HG02571 (cell line): ENCODE data around the gene FREM3.
"Not testable (repeated sequence)": the region's sequence is repeated elsewhere in the genome, so short reads cannot be mapped to it uniquely, and the experiment has no call there.

Source experiments
- ATAC-seq: cut with Tn5 transposase; IDR thresholded peaks from one replicate; pipeline ENCODE4 v1.9.1; 2021; ENCODE audit warnings: mild to moderate bottlenecking, moderate library complexity; ENCODE audit not compliant: unreplicated experiment

FREM3 gene

GRCh38 chr4:143700416-143701352 lies at the start of gene FREM3:
FREM3 (minus strand) TSS chr4:143700675; CDS start chr4:143700675, 0 bp downstream.
- no peak for ATAC-seq

- no peak for ATAC-seq
These were observed 45.4 kb upstream of the FREM3 start for GRCh38 chr4:143745874-143746273.

GRCh38 chr4:143743591-143743990 lies 43.1 kb upstream of the FREM3 start:
- ATAC-seq = no peak

DNA sequence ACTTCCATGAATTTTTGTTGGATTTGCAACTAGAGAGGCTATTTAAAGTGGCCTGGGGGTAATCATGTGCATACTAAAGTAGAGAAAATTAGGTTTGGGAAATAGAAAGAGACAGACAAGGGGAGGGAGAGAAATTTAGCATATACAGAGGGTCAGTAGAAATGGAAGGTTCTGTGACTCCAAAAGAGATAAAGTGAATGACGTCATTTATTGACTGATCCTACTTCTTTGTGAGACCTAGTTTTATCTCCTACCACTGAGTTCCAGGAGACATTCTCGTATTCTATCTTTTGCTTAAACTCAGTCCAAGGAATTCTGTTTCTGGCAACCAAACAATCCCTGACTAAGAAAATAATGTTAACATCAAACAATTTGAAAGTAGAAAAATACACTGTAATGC lies 42.4 kb upstream of the FREM3 start:
- ATAC-seq = no peak

DNA sequence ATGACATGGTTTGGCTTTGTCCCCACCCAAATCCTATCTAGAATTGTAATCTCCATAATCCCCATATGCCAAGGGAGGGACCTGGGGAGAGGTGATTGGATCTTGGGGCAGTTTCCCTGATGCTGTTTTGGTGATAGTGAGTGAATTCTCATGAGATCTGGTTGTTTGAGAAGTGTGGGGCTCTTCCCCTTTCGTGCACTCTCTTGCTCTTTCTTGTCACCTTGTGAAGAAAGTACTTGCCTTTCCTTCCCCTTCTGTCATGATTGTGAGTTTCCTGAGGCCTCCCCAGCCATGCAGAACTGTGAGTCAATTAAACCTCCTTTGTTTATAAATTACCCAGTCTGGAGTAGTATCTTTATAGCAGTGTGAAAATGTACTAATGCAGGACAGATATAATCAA lies 36.4 kb upstream of the FREM3 start:
- ATAC-seq = no peak

DNA sequence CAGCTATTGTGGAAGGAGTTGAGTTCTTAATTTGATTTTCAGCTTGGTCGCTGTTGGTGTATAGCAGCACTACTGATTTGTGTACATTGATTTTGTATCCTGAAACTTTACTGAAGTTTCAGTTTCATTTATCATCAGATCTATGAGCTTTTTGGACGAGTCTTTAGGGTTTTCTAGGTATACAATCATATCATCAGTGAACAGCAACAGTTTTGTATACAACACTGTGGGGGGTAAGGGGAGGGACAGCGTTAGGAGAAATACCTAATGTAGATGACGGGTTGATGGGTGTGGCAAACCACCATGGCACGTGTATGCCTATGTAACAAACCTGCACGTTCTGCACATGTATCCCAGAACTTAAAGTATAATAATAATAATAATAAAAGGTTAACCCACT lies 35.6 kb upstream of the FREM3 start:
- not testable (repeated sequence) for ATAC-seq

DNA sequence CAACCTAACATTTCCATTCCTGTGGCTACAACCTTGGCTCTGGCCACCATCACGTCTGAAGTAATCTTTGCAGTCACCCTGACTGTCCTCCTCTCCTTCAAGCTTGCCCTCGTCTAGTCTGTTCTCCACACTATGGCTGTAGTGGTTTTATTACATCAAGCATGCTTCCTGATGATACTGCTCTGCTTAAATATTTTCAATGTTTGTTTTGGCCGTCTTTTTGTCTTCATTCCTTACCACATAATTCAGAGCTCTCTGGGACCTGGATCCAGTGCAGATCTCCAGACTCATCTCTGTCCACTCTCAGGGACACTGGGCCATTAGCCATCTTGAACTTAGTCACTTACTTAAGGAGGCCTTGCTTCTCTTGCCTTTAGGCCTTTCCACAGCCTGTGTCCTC lies 27.7 kb upstream of the FREM3 start:
- ATAC-seq = no peak

DNA sequence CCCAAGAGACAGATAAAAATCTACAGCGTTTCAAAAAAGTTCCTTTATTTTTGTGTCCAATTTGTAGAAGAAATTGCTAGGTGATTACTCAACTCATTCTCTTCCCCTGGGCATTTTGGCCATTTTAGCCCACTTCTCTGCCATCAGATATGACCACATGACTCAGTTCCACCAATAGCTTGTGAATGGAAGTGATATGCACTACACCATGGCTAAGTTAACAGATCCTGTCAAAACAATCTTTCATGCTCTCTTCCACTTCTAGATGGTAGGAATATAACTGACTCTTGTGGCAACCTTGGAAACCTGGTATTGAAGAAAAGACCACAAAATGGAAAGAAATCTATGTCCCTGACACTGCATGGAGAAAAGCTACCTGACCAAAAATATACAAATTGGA lies 26.2 kb upstream of the FREM3 start:
- no peak for ATAC-seq

DNA sequence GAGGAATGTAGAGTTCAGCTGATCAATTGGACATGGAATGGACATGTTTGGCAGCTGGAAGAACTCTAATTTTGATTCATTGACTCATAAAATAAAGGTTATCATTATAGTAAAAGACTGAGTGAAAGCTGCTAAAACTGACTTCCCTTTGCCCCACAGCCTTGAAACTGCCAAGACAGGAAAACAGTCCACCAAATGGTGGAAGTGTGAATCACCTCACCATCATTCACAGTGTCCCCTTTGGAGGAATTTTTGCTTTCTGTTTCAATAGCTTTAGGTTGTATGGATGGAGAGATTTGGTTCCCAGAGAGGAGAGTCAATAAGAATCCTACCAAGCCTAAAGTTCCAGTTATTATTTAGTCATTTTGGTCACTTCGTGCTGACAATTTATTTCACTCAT lies 20.8 kb upstream of the FREM3 start:
- ATAC-seq = no peak

GRCh38 chr4:143718748-143719147 lies 18.3 kb upstream of the FREM3 start:
- ATAC-seq = not testable (repeated sequence)

DNA sequence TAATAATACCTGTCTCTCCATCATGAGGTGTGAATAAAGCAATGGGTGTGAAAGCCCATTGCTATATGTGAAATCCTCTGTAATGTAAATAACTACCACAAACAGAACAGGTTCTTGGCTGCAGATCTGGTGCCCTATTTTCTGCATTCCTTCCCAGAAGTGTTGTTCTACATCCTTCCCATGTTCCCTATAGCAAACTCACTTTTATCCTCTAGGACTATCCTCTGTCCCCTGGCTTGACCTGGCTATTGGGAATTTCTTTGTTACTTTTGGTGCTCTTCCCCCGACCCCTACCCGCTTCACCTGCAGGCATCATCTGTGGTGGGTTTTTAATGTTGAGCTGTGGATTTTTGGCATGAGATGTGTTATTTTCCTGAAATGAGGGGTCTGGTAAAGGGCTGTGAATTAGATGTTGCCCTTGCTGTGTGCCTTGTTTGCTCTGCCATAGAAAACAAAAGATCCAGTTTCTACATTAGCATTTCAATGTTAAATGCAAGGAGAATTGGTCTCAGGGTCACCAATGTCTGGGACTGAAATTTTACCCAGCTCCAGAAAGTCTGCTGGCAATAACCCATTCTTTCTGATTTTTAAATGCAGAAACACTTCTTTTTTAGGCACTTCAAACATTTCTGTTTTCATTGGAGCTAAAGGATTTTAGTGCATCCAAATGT lies 13.6 kb upstream of the FREM3 start:
- ATAC-seq = no peak

DNA sequence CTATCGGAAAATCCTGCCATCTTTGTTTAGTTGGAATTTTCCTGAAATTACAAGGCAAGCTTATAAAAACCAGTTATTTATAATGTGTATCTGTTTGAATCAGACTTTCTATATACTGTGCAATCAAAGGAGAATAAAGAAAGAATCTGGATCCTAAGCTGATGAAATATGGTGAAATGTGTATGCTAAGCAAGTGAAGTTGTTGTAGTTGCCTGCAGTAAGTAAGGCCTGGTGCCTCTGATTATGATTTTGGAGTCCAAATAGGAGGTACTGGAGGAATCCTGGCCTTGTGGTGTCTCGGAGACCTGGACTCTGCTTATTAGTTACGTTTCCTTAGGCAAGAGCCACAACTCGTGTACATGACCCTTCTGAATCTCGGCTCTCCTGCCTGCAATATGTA lies 13.1 kb upstream of the FREM3 start:
- ATAC-seq = no peak

DNA sequence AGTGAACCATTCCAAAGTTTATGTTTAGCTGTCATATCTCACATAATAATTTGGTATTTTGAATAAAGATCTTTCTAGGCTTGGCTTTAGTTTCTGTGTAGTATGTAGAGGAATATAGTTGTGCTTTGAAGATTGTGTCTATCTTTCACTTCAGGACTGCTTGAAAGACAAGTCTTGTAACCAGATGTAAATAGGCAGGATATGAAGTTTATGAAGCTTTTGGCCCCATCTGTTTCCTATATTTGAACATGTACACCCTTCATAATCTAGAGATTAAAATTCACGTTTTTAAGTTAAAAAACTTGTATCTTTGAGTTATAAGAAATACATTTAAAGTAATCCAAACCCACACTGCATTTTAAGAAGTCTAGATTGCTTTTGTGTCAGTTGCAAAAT lies 11.7 kb upstream of the FREM3 start:
- ATAC-seq = no peak

DNA sequence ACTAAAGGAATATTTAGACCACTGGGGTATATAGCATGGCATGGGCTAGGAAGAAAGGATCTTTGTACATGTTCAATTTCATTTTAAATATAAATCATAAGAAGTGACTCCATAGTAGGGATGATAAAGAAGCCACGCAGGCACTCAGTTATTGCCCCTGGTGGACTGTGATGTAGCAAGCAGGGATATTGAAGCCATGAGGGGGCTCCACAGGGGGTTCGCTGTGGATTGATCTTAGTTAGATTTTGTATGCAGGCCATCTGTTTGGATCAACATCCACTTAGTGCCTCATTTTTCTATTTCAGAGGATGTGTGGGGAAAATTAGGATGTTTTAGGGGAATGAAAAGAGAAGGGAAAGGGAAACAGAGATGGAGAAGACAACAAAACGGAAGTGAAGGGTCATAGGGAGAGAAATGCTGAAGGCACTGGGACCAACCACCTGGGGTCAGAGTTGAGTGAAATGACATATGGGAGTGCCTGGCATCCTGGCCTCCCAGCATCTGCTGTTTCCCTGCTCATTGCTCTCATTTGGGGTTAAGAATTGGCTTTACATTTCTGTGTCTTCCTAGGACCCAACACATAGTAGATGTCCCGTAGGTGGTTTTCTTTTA lies 11.2 kb upstream of the FREM3 start:
- ATAC-seq = no peak

DNA sequence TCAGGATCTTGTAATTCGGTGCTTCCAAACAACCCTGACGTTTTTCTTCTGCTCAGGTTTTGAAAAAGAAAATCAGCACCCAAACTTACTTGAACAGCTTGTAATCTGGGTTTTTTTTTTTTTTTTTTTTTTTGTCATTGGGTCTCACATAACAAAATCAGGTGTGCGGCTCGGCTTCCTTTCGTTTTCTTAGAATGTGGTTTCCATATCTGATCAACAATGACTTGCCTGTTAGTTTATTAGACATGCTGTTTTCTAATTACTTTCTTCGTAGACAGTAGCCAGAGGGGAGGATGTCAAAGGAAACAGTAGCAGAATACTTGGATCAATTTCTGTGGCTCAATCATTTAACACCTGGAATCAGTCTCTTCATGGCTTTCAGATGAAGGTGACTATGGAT lies 890 bp upstream of the FREM3 start:
- ATAC-seq = no peak

DNA sequence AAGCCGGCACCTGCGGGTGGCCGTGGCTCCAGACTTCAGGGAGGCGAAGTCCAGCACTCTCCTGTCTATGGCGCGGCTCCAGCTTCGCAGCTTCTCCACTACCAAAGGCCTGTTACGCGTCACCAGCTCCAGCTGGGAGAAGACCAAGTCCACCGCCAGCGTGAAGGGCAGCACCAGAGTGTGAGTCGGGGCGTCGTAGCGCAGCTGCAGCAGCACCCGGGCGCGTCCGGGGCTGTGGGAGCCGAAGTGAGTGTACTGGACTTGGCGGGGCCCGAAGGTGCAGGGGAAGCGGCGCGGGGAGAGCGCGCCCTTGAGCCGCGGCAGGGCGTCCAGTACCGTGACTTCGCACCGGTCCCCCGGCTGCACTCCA lies 444 bp downstream of the FREM3 start:
- no peak for ATAC-seq

- no peak for ATAC-seq
These were observed 987 bp downstream of the FREM3 start for GRCh38 chr4:143699331-143700045.

- no peak for ATAC-seq
These were observed 6.6 kb downstream of the FREM3 start for GRCh38 chr4:143693856-143694255.

DNA sequence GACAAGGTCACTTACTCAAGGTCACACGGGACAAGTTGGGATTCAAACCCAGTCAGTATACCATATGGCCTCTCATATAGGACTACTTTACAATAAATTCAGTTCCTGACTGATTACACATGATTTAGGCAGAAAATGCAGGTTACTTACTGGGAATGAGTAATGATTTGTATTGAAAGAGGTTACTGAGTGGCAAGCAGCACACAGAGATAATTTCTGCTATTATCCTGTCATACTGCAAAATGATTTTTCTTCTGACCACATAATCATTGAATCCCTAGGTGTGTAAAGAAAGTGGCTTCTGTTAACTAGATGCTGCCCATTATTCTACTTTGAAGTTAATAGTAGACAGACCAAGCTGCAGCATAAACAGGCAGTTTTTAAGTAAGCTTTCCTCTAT lies 8.2 kb downstream of the FREM3 start:
- no peak for ATAC-seq

DNA sequence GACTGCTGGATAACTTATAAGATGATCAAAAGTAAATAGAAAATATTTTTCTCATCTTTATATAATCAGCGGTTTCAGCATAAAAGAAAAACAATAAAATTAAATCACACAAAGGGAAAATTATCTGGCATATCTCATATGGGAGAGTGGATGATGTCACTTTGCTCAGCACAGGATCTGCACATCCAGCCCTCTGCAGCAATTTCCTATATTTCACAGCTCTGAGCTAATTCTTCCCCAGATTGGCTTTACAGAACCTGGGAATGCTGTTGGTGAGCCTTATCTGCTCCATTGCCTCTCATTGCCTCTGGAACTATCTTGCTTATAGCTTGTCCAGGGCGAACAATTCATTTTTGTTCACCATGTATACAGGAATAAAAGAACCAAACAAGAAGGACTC lies 21.0 kb downstream of the FREM3 start:
- no peak for ATAC-seq

DNA sequence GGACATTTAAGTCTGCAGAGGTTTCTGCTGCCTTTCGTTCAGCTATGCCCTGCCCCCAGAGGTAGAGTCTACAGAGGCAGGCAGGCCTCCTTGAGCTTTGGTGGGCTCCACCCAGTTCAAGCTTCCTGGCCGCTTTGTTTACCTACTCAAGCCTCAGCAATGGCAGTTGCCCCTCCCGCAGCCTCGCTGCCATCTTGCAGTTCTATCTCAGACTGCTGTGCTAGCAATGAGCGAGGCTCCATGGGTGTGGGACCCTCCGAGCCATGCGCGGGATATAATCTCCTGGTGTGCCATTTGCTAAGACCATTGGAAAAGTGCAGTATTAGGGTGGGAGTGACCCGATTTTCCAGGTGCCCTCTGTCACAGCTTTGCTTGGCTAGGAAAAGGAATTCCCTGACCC lies 26.8 kb downstream of the FREM3 start:
- not testable (repeated sequence) for ATAC-seq
